ENCODE measurements around the gene CEACAM5. TPM values are rescaled to one million over a fixed set of nuclear protein-coding genes. Genes with fewer than 3 reads are reported as not detected.

Gene CEACAM5
- total RNA-seq, 1 donor from 2014 or later, result not detected

DNA sequence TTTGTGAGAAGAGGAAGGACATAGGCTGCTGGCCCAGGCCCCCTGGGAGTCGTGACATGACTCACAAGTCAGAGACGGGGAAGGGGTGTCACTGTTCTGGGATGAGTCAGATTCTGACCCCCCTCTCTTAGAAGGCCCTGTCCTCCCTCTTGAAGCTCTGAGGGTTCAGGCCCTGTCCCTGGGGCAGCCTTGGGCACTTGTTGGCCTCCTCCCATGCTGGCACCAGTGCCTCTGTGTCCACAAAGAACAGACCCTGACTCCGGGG lies 17.7 kb upstream of the CEACAM5 start:
- Histone ChIP-seq H3K9me3 (ENCODE audit: control insufficient read depth in 3 of 3, low read length in 3 of 3) (no peaks in the 10 kb centered on the region), H3K27ac (ENCODE audit: low read depth, low read length) (no peak overlapping the region), H3K4me1 (ENCODE audit: control insufficient read depth in 3 of 3, insufficient read depth in 3 of 3, low read length in 3 of 3) (no peaks in the 10 kb centered on the region), H3K9ac (ENCODE audit: low read depth in 1 of 3, low read length in 3 of 3) (no peak overlapping the region), H3K4me3 (ENCODE audit: low read length in 3 of 3) (no peak overlapping the region), H3K27me3 (ENCODE audit: control insufficient read depth in 3 of 3, insufficient read depth in 3 of 3, low read length in 3 of 3) (peaks cover 0 to 13% (median 6%) of the 10 kb centered on the region in 3 donors), H3K36me3 (ENCODE audit: control insufficient read depth in 3 of 3, insufficient read depth in 3 of 3, low read length in 3 of 3) (no peaks in the 10 kb centered on the region)

GRCh38 chr19:41691268-41691970 lies 17.0 kb upstream of the CEACAM5 start:
- Histone ChIP-seq H3K27ac (ENCODE audit: low read depth, low read length) (no peak overlapping the region), H3K27me3 (ENCODE audit: control insufficient read depth in 3 of 3, insufficient read depth in 3 of 3, low read length in 3 of 3) (peaks cover 0 to 13% (median 9%) of the 10 kb centered on the region in 3 donors), H3K36me3 (ENCODE audit: control insufficient read depth in 3 of 3, insufficient read depth in 3 of 3, low read length in 3 of 3) (no peaks in the 10 kb centered on the region), H3K4me1 (ENCODE audit: control insufficient read depth in 3 of 3, insufficient read depth in 3 of 3, low read length in 3 of 3) (no peaks in the 10 kb centered on the region), H3K9me3 (ENCODE audit: control insufficient read depth in 3 of 3, low read length in 3 of 3) (no peaks in the 10 kb centered on the region), H3K4me3 (ENCODE audit: low read length in 3 of 3) (no peak overlapping the region), H3K9ac (ENCODE audit: low read depth in 1 of 3, low read length in 3 of 3) (no peak overlapping the region)

DNA sequence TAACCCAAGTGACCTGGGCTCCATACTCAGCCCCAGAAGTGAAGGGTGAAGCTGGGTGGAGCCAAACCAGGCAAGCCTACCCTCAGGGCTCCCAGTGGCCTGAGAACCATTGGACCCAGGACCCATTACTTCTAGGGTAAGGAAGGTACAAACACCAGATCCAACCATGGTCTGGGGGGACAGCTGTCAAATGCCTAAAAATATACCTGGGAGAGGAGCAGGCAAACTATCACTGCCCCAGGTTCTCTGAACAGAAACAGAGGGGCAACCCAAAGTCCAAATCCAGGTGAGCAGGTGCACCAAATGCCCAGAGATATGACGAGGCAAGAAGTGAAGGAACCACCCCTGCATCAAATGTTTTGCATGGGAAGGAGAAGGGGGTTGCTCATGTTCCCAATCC lies 14.2 kb upstream of the CEACAM5 start:
- no peak overlapping the region for H3K9ac ChIP-seq (ENCODE audit: low read depth in 1 of 3, low read length in 3 of 3)
- H3K9me3 ChIP-seq (ENCODE audit: control insufficient read depth in 3 of 3, low read length in 3 of 3), result no peaks in the 10 kb centered on the region
- H3K36me3 ChIP-seq (ENCODE audit: control insufficient read depth in 3 of 3, insufficient read depth in 3 of 3, low read length in 3 of 3), result no peaks in the 10 kb centered on the region
- H3K27ac ChIP-seq (ENCODE audit: low read depth, low read length), result no peak overlapping the region
- peaks cover under 1 to 19% (median 14%) of the 10 kb centered on the region in 3 donors for H3K27me3 ChIP-seq (ENCODE audit: control insufficient read depth in 3 of 3, insufficient read depth in 3 of 3, low read length in 3 of 3)
- no peaks in the 10 kb centered on the region for H3K4me1 ChIP-seq (ENCODE audit: control insufficient read depth in 3 of 3, insufficient read depth in 3 of 3, low read length in 3 of 3)
- no peak overlapping the region for H3K4me3 ChIP-seq (ENCODE audit: low read length in 3 of 3)

DNA sequence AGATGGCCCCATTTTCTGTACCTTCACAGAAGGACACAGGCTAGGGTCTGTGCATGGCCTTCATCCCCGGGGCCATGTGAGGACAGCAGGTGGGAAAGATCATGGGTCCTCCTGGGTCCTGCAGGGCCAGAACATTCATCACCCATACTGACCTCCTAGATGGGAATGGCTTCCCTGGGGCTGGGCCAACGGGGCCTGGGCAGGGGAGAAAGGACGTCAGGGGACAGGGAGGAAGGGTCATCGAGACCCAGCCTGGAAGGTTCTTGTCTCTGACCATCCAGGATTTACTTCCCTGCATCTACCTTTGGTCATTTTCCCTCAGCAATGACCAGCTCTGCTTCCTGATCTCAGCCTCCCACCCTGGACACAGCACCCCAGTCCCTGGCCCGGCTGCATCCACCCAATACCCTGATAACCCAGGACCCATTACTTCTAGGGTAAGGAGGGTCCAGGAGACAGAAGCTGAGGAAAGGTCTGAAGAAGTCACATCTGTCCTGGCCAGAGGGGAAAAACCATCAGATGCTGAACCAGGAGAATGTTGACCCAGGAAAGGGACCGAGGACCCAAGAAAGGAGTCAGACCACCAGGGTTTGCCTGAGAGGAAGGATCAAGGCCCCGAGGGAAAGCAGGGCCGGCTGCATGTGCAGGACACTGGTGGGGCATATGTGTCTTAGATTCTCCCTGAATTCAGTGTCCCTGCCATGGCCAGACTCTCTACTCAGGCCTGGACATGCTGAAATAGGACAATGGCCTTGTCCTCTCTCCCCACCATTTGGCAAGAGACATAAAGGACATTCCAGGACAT lies 13.4 kb upstream of the CEACAM5 start:
- Histone ChIP-seq H3K27me3 (ENCODE audit: control insufficient read depth in 3 of 3, insufficient read depth in 3 of 3, low read length in 3 of 3) (peaks cover 5 to 22% (median 14%) of the 10 kb centered on the region in 3 donors), H3K36me3 (ENCODE audit: control insufficient read depth in 3 of 3, insufficient read depth in 3 of 3, low read length in 3 of 3) (no peaks in the 10 kb centered on the region), H3K27ac (ENCODE audit: low read depth, low read length) (no peak overlapping the region), H3K4me3 (ENCODE audit: low read length in 3 of 3) (no peak overlapping the region), H3K9me3 (ENCODE audit: control insufficient read depth in 3 of 3, low read length in 3 of 3) (no peaks in the 10 kb centered on the region), H3K4me1 (ENCODE audit: control insufficient read depth in 3 of 3, insufficient read depth in 3 of 3, low read length in 3 of 3) (no peaks in the 10 kb centered on the region), H3K9ac (ENCODE audit: low read depth in 1 of 3, low read length in 3 of 3) (no peak overlapping the region)

- Histone ChIP-seq H3K27ac (ENCODE audit: low read depth, low read length) (no peak overlapping the region), H3K4me1 (ENCODE audit: control insufficient read depth in 3 of 3, insufficient read depth in 3 of 3, low read length in 3 of 3) (no peaks in the 10 kb centered on the region), H3K9me3 (ENCODE audit: control insufficient read depth in 3 of 3, low read length in 3 of 3) (no peaks in the 10 kb centered on the region), H3K36me3 (ENCODE audit: control insufficient read depth in 3 of 3, insufficient read depth in 3 of 3, low read length in 3 of 3) (no peaks in the 10 kb centered on the region), H3K4me3 (ENCODE audit: low read length in 3 of 3) (no peak overlapping the region), H3K27me3 (ENCODE audit: control insufficient read depth in 3 of 3, insufficient read depth in 3 of 3, low read length in 3 of 3) (peaks cover 5 to 20% (median 17%) of the 10 kb centered on the region in 3 donors), H3K9ac (ENCODE audit: low read depth in 1 of 3, low read length in 3 of 3) (no peak overlapping the region)
Observed at GRCh38 chr19:41695745-41696144, 12.7 kb upstream of the CEACAM5 start.

DNA sequence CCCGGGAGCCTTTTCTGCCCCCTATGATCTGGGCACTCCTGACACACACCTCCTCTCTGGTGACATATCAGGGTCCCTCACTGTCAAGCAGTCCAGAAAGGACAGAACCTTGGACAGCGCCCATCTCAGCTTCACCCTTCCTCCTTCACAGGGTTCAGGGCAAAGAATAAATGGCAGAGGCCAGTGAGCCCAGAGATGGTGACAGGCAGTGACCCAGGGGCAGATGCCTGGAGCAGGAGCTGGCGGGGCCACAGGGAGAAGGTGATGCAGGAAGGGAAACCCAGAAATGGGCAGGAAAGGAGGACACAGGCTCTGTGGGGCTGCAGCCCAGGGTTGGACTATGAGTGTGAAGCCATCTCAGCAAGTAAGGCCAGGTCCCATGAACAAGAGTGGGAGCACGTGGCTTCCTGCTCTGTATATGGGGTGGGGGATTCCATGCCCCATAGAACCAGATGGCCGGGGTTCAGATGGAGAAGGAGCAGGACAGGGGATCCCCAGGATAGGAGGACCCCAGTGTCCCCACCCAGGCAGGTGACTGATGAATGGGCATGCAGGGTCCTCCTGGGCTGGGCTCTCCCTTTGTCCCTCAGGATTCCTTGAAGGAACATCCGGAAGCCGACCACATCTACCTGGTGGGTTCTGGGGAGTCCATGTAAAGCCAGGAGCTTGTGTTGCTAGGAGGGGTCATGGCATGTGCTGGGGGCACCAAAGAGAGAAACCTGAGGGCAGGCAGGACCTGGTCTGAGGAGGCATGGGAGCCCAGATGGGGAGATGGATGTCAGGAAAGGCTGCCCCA lies 11.8 kb upstream of the CEACAM5 start:
- H3K27ac ChIP-seq (ENCODE audit: low read depth, low read length), result no peak overlapping the region
- H3K9me3 ChIP-seq (ENCODE audit: control insufficient read depth in 3 of 3, low read length in 3 of 3), result no peaks in the 10 kb centered on the region
- no peak overlapping the region for H3K4me3 ChIP-seq (ENCODE audit: low read length in 3 of 3)
- no peak overlapping the region for H3K9ac ChIP-seq (ENCODE audit: low read depth in 1 of 3, low read length in 3 of 3)
- H3K27me3 ChIP-seq (ENCODE audit: control insufficient read depth in 3 of 3, insufficient read depth in 3 of 3, low read length in 3 of 3), result peaks cover 5 to 25% (median 19%) of the 10 kb centered on the region in 3 donors
- H3K36me3 ChIP-seq (ENCODE audit: control insufficient read depth in 3 of 3, insufficient read depth in 3 of 3, low read length in 3 of 3), result no peaks in the 10 kb centered on the region
- no peaks in the 10 kb centered on the region for H3K4me1 ChIP-seq (ENCODE audit: control insufficient read depth in 3 of 3, insufficient read depth in 3 of 3, low read length in 3 of 3)

DNA sequence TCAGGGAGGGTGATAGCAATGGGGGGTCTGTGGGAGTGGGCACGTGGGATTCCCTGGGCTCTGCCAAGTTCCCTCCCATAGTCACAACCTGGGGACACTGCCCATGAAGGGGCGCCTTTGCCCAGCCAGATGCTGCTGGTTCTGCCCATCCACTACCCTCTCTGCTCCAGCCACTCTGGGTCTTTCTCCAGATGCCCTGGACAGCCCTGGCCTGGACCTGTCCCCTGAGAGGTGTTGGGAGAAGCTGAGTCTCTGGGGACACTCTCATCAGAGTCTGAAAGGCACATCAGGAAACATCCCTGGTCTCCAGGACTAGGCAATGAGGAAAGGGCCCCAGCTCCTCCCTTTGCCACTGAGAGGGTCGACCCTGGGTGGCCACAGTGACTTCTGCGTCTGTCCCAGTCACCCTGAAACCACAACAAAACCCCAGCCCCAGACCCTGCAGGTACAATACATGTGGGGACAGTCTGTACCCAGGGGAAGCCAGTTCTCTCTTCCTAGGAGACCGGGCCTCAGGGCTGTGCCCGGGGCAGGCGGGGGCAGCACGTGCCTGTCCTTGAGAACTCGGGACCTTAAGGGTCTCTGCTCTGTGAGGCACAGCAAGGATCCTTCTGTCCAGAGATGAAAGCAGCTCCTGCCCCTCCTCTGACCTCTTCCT lies 11.1 kb upstream of the CEACAM5 start:
- peaks cover 5 to 25% (median 19%) of the 10 kb centered on the region in 3 donors for H3K27me3 ChIP-seq (ENCODE audit: control insufficient read depth in 3 of 3, insufficient read depth in 3 of 3, low read length in 3 of 3)
- H3K9ac ChIP-seq (ENCODE audit: low read depth in 1 of 3, low read length in 3 of 3), result no peak overlapping the region
- no peak overlapping the region for H3K4me3 ChIP-seq (ENCODE audit: low read length in 3 of 3)
- H3K27ac ChIP-seq (ENCODE audit: low read depth, low read length), result no peak overlapping the region
- no peaks in the 10 kb centered on the region for H3K9me3 ChIP-seq (ENCODE audit: control insufficient read depth in 3 of 3, low read length in 3 of 3)
- H3K36me3 ChIP-seq (ENCODE audit: control insufficient read depth in 3 of 3, insufficient read depth in 3 of 3, low read length in 3 of 3), result no peaks in the 10 kb centered on the region
- no peaks in the 10 kb centered on the region for H3K4me1 ChIP-seq (ENCODE audit: control insufficient read depth in 3 of 3, insufficient read depth in 3 of 3, low read length in 3 of 3)

- Histone ChIP-seq H3K27ac (ENCODE audit: low read depth, low read length) (no peak overlapping the region), H3K36me3 (ENCODE audit: control insufficient read depth in 3 of 3, insufficient read depth in 3 of 3, low read length in 3 of 3) (no peaks in the 10 kb centered on the region), H3K27me3 (ENCODE audit: control insufficient read depth in 3 of 3, insufficient read depth in 3 of 3, low read length in 3 of 3) (peaks cover 5 to 29% (median 21%) of the 10 kb centered on the region in 3 donors), H3K4me1 (ENCODE audit: control insufficient read depth in 3 of 3, insufficient read depth in 3 of 3, low read length in 3 of 3) (no peaks in the 10 kb centered on the region), H3K9me3 (ENCODE audit: control insufficient read depth in 3 of 3, low read length in 3 of 3) (no peaks in the 10 kb centered on the region), H3K4me3 (ENCODE audit: low read length in 3 of 3) (no peak overlapping the region), H3K9ac (ENCODE audit: low read depth in 1 of 3, low read length in 3 of 3) (no peak overlapping the region)
Observed at GRCh38 chr19:41698746-41699230, 9.6 kb upstream of the CEACAM5 start.

DNA sequence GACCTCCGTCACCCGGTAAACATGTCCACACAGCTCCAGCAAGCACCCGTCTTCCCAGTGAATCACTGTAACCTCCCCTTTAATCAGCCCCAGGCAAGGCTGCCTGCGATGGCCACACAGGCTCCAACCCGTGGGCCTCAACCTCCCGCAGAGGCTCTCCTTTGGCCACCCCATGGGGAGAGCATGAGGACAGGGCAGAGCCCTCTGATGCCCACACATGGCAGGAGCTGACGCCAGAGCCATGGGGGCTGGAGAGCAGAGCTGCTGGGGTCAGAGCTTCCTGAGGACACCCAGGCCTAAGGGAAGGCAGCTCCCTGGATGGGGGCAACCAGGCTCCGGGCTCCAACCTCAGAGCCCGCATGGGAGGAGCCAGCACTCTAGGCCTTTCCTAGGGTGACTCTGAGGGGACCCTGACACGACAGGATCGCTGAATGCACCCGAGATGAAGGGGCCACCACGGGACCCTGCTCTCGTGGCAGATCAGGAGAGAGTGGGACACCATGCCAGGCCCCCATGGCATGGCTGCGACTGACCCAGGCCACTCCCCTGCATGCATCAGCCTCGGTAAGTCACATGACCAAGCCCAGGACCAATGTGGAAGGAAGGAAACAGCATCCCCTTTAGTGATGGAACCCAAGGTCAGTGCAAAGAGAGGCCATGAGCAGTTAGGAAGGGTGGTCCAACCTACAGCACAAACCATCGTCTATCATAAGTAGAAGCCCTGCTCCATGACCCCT lies 9.0 kb upstream of the CEACAM5 start:
- Histone ChIP-seq H3K27me3 (ENCODE audit: control insufficient read depth in 3 of 3, insufficient read depth in 3 of 3, low read length in 3 of 3) (peaks cover 5 to 35% (median 27%) of the 10 kb centered on the region in 3 donors), H3K9ac (ENCODE audit: low read depth in 1 of 3, low read length in 3 of 3) (no peak overlapping the region), H3K4me1 (ENCODE audit: control insufficient read depth in 3 of 3, insufficient read depth in 3 of 3, low read length in 3 of 3) (no peaks in the 10 kb centered on the region), H3K4me3 (ENCODE audit: low read length in 3 of 3) (no peak overlapping the region), H3K27ac (ENCODE audit: low read depth, low read length) (no peak overlapping the region), H3K36me3 (ENCODE audit: control insufficient read depth in 3 of 3, insufficient read depth in 3 of 3, low read length in 3 of 3) (no peaks in the 10 kb centered on the region), H3K9me3 (ENCODE audit: control insufficient read depth in 3 of 3, low read length in 3 of 3) (no peaks in the 10 kb centered on the region)

All from skeletal muscle tissue (tissue), 4 donors.